Right renal pelvis (tissue), 4 donors: ENCODE measurements around the gene TSPAN3. TPM values are rescaled to one million over a fixed set of nuclear protein-coding genes. Genes with fewer than 3 reads are reported as not detected.
A peak's percentile ranks its signal among the peaks of the same experiment; 100 is the strongest.

Source experiments
- DNase-seq, 4 donors: peaks; one replicate each; pipeline ENCODE4 v3.0.0-alpha.2; 2013; ENCODE audit warnings: low read depth in 4 of 4, low spot score in 3 of 4, missing footprints in 1 of 4
- polyA plus RNA-seq, 4 donors: library from polyadenylated mRNA; unstranded; fragments of 120-200 nt; gene quantifications; one replicate each; pipeline ENCODE4 v1.2.1, GENCODE V29; 2013; ENCODE audit not compliant: insufficient read length in 4 of 4

TSPAN3 gene
- 100 to 1,000 TPM; 467 to 525 (median 484) TPM for polyA plus RNA-seq

DNA sequence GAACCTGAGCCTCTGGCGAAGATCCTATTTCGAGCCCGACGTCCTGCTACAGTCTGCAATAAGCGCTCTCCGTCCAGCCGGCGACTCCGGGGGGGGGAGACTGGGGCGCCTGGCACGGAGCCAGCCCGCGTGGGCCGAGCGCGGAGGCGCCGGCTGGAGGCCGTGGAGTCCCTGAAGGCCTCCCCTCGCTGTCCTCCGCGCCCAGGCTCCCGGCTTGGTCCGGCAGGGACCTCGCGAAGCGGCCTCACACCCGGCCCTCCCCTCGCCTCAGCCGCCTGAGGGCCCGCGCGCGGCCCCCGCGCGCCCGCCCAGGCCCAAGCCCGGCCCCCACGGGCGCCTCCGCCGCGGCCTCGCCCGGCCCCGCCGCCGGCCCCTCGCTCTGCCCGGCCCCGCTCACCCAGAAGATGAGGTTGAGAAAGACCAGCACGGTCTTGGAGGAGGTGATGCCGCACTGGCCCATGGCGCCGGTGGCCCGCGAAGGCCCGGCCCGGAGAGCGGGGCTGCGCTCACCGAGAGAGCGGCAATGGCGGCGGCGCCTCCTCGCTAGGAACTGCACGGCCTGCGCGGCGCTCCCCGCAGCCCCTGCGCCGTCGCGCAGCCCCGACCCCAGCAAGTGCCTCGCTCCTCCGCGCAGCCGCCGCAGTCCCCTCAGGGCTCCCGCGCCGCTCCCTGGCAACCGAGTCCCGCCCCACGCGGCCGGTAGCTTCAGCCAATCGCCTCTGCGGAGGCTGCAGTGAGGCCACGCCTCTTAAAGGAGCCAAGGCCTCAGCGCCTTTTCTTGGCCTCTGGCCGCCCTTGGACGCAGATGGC is at the start of gene TSPAN3:
Gene TSPAN3 (minus strand): TSS at position 615 of the 810 bp plus-strand sequence. CDS start 155 bp downstream, at position 460.
- DNase-seq: peak; percentile 87 to 91 (median 88)

DNA sequence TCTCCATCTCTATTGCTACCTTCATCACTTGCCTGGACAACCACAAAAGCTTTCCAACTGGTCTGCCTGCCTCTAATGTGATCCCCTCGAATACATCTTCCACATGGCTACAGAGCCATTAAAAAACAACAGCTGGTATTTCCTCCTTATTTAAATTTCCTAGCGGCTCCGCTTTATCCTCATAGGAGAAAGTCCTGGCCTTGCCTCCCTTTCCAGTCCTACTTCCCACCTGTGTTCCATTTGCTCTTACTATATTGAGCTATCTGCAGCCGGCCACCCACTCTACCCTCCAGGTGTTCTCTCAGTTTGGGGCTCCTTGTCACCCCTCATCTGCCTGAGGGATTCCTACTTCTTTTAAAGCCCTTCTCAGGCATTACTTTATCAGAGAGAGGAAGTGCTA is 49.7 kb upstream of the TSPAN3 start:
- no peak for DNase-seq

GRCh38 chr15:77119446-77119845 is 48.5 kb upstream of the TSPAN3 start:
- DNase-seq: no peak

GRCh38 chr15:77118882-77119321 is 48.0 kb upstream of the TSPAN3 start:
- peak; percentile 45 to 67 (median 57) for DNase-seq

DNA sequence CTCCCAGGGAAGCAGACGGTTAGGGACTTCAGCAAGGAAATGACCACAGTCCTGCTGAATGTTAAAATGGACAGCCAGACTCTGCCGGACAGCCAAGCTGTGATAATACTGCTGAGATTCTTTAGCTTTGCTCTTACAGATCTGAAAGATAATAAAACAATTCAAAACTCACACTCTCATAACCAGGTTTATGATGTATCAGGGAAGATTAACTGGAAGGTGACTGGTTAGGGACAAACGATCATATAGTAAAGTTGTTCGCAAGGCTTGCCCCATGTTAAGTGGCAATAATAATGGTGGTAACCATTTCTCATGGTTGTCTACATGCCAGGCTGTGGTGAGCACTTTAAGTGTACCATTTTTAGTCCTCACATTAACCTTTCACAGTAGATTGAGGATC is 44.3 kb upstream of the TSPAN3 start:
- DNase-seq: no peak

GRCh38 chr15:77112838-77113504 is 42.1 kb upstream of the TSPAN3 start:
- no peak for DNase-seq

GRCh38 chr15:77111789-77112188 is 40.9 kb upstream of the TSPAN3 start:
- DNase-seq: no peak

- peak; percentile 49 to 69 (median 52) for DNase-seq
Observed at GRCh38 chr15:77107531-77108355, 36.8 kb upstream of the TSPAN3 start.

DNA sequence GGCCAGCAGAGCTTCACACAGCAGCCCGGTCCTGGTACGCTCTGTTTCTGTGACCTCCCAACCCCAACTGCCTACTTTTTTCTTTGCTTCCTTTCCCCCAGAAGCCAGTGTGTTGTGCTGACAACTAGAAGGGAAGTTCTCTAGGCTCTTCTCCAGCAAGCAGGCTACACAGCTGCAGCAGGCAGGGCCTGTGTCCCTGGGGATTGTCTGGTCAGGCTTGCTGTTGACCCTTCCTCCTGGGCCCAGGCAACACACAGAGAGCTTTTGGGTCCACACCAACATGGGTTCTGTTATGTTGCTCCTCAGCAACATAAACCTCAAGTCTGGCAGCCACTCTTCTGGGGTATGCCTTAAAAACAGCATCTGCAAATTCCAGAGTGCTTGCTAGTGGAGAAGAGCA is 36.2 kb upstream of the TSPAN3 start:
- DNase-seq: no peak

GRCh38 chr15:77104155-77104554 is 33.2 kb upstream of the TSPAN3 start:
- no peak for DNase-seq

DNA sequence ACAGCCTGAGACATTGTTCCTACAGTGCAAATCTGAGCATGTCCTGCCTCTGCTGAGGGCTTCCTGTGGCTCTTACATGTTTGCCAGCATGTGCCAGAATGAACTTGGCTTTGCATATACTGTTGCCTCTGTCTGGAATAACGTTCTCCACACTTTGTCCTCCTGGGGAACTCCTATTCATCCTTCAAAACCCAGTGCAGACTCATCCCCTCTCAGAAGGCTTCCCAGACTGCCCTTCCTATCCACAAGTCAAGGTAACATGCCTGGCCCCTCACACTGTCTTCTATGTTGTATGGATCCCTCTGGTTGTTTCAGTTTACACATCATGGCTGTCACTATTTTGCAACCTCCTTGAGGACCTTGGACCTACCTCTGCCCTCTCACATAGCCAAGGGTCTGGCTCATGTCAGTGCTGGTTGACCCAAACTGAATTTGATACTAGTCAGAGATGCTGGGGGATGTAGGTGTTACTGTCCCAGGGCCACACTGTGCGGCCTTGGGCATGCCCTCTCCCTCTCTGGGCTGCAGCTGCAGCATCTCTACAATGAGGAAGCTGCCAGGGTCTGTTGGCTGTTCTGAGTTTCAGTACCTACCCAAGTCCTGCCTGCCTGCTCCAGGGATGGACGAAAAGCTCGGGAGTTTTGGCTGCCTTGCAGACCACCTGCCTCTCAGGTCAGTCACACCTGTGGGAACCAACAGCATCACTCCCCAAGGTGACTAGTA is 29.0 kb upstream of the TSPAN3 start:
- no peak for DNase-seq

DNA sequence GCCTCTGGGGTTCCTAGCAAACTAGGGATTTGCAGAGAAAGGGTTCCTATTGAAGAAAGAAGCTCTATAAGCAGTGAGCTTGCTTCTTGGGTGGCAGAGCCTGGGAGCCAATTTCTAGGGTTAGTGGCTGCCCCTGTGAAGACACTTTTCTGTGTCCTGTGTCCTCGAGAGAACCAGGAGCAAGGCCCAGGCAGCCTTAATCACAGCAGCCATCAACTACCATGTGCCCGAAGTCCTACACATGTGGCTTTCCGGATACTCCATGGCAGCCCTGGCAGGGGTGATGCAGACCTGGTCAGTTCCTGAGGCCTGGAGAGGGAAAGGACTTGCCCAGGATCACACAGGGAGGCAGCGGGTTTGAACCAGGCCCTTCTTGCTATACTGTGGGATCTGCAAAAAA is 27.7 kb upstream of the TSPAN3 start:
- DNase-seq: no peak

- no peak for DNase-seq
Observed at GRCh38 chr15:77097921-77098320, 27.0 kb upstream of the TSPAN3 start.

- DNase-seq: no peak
Observed at GRCh38 chr15:77097248-77097721, 26.4 kb upstream of the TSPAN3 start.

DNA sequence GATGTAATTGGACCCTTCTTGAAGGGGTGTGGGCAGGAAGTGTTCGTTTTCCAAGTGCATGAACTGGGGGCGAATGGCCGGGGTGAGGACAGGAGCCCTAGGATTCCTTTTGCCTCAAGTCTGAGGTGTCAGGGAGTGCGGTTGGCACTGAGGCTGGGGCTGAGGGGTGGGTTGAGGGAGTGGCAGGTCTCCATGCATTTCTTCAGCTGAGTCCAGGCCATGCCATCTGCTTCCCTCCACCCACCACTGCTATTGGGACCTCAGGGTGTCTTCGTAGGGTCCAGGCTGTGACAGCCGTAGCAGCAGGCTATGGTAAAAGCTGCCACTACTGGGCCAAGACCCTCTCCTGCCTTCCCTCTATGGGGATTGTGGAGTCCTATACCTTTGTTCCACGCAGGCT is 25.6 kb upstream of the TSPAN3 start:
- no peak for DNase-seq

DNA sequence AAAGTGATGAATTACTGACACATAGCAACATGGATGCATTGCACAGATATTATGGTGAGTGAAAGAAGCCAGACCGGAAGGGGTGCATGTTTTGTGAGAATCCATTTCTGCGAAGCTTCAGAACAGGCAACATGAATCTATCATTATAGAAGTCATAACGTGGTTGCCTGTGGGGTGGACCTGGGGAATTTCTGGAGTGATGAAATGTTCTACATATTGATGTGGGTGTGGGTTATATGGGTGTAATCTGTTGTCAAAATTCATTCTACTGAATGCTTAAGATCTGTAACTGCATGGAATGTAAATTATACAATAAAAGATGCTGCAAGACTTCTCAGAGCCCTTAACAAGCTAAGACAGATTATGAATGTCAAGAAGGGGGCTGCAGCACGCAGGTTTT is 25.2 kb upstream of the TSPAN3 start:
- no peak for DNase-seq

GRCh38 chr15:77094397-77095030 is 23.6 kb upstream of the TSPAN3 start:
- no peak for DNase-seq

- DNase-seq: no peak
Observed at GRCh38 chr15:77093436-77093835, 22.5 kb upstream of the TSPAN3 start.

DNA sequence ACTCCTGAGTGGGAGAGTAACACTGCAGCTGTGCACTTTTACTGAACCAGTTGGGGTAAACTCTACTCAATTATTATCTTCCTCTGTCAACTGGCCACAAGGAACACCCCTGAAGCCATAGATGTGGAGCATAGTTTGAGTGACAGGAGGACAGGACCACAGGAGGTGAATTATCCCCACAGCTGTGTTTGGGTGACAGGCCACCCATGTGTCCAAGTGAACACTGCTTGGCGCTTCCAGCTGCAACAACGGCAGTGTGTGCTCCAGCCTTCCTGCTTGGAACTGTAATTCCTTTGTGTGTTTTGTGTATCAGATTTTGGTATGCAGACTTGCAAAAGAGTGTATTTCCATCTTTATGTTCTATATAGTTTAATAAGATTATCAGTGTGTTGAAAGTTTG is 20.2 kb upstream of the TSPAN3 start:
- DNase-seq: no peak

GRCh38 chr15:77087213-77087612 is 16.3 kb upstream of the TSPAN3 start:
- DNase-seq: no peak
